NCI-H1105 (cell line): Measurements from ENCODE around the gene PEX7.
"Not testable (repeated sequence)": the region's sequence is repeated elsewhere in the genome, so short reads cannot be mapped to it uniquely, and the experiment has no call there.

Experiments
- DNase-seq: peaks from one replicate; lab custom pipeline; 2025; lab: John Stamatoyannopoulos, UW

The PEX7 gene

GRCh38 chr6:136840276-136841001, 18.0 kb downstream of the PEX7 start:
- no peak for DNase-seq

- DNase-seq: no peak
Observed at GRCh38 chr6:136843210-136843609, 20.8 kb downstream of the PEX7 start.

- DNase-seq: peak; percentile 29
Observed at GRCh38 chr6:136846046-136846445, 23.7 kb downstream of the PEX7 start.

- not testable (repeated sequence) for DNase-seq
Observed at GRCh38 chr6:136846477-136846876, 24.1 kb downstream of the PEX7 start.

- not testable (repeated sequence) for DNase-seq
Observed at GRCh38 chr6:136849979-136850563, 27.7 kb downstream of the PEX7 start.

GRCh38 chr6:136859430-136859829, 37.0 kb downstream of the PEX7 start:
- no peak for DNase-seq

GRCh38 chr6:136860043-136860442, 37.7 kb downstream of the PEX7 start:
- no peak for DNase-seq

GRCh38 chr6:136862662-136863061, 40.3 kb downstream of the PEX7 start:
- no peak for DNase-seq

- DNase-seq: no peak
Observed at GRCh38 chr6:136863752-136864151, 41.4 kb downstream of the PEX7 start.

- DNase-seq: no peak
Observed at GRCh38 chr6:136864676-136865075, 42.3 kb downstream of the PEX7 start.

- DNase-seq: no peak
Observed at GRCh38 chr6:136866872-136867416, 44.6 kb downstream of the PEX7 start.

GRCh38 chr6:136869451-136869850, 47.1 kb downstream of the PEX7 start:
- no peak for DNase-seq

- no peak for DNase-seq
Observed at GRCh38 chr6:136873748-136874147, 51.4 kb downstream of the PEX7 start.

- not testable (repeated sequence) for DNase-seq
Observed at GRCh38 chr6:136876469-136876868, 54.1 kb downstream of the PEX7 start.

- DNase-seq: no peak
Observed at GRCh38 chr6:136880748-136881460, 58.5 kb downstream of the PEX7 start.

- no peak for DNase-seq
Observed at GRCh38 chr6:136886091-136886490, 63.7 kb downstream of the PEX7 start.

- DNase-seq: no peak
Observed at GRCh38 chr6:136887953-136888352, 65.6 kb downstream of the PEX7 start.

- DNase-seq: no peak
Observed at GRCh38 chr6:136889271-136890193, 67.1 kb downstream of the PEX7 start.

- DNase-seq: no peak
Observed at GRCh38 chr6:136890194-136890839, 67.9 kb downstream of the PEX7 start.

GRCh38 chr6:136890986-136891385, 68.6 kb downstream of the PEX7 start:
- DNase-seq: no peak

- no peak for DNase-seq
Observed at GRCh38 chr6:136893187-136893586, 70.8 kb downstream of the PEX7 start.
